OCI-LY7 (cell line): ENCODE data around the gene PSMG3. TPM values are rescaled to one million over a fixed set of nuclear protein-coding genes. Genes with fewer than 3 reads are reported as not detected.

ENCODE experiments used
- BruUV-seq: library from RNA; stranded (reverse); fragments of 400-500 nt; replicated peaks from 2 replicates; lab custom pipeline; 2021; lab: Mats Ljungman, UMichigan
- CTCF ChIA-PET: fragments of 300-600 bp; sonication (Branson Sonifier 250); formaldehyde crosslinking; loops from one replicate; lab custom pipeline; 2022; ENCODE audit warnings: antibody characterized with exemption; ENCODE audit not compliant: unreplicated experiment; lab: Charles Lee
- POLR2A ChIA-PET: fragments of 300-600 bp; sonication (Branson Sonifier 250); formaldehyde crosslinking; loops from one replicate; lab custom pipeline; 2022; ENCODE audit warnings: antibody characterized with exemption; lab: Charles Lee
- DNase-seq: peaks from one replicate; pipeline ENCODE4 v3.0.0-alpha.2; 2015; ENCODE audit warnings: low spot score
- H2AFZ ChIP-seq: fragments of 200-600 bp; sonication (generic), shearing (Covaris generic); 2 replicates; pipeline ENCODE4 v1.6.1; 2014; ENCODE audit warnings: mild to moderate bottlenecking, antibody characterized with exemption, low read length, moderate library complexity
- H3K27ac ChIP-seq: fragments of 200-600 bp; sonication (generic); 2 replicates; pipeline ENCODE4 v1.5.1; 2014; ENCODE audit warnings: mixed run types, low read depth, mild to moderate bottlenecking, moderate library complexity, low read length, inconsistent platforms; ENCODE audit not compliant: poor library complexity, severe bottlenecking
- H3K36me3 ChIP-seq: fragments of 200-600 bp; sonication (generic); 2 replicates; pipeline ENCODE4 v1.6.1; 2014; ENCODE audit warnings: mild to moderate bottlenecking, antibody characterized with exemption, low read length, moderate library complexity, mixed read lengths; ENCODE audit not compliant: insufficient read depth
- H3K4me1 ChIP-seq: fragments of 200-600 bp; sonication (generic); 2 replicates; pipeline ENCODE4 v1.5.1; 2014; ENCODE audit warnings: mild to moderate bottlenecking, low read length; ENCODE audit not compliant: insufficient read depth, poor library complexity, severe bottlenecking
- H3K4me2 ChIP-seq: fragments of 200-600 bp; sonication (generic); 2 replicates; pipeline ENCODE4 v1.6.1; 2014; ENCODE audit warnings: mild to moderate bottlenecking, low read length
- H3K4me3 ChIP-seq: fragments of 200-600 bp; sonication (generic); 2 replicates; pipeline ENCODE4 v1.5.1; 2014; ENCODE audit warnings: mild to moderate bottlenecking, low read depth, low read length; ENCODE audit not compliant: poor library complexity, severe bottlenecking
- H3K79me2 ChIP-seq: fragments of 200-600 bp; sonication (generic); 2 replicates; pipeline ENCODE4 v1.6.1; 2016; ENCODE audit warnings: low read depth, mild to moderate bottlenecking, low read length, moderate library complexity, mixed read lengths; ENCODE audit not compliant: insufficient read depth
- H3K9me2 ChIP-seq: fragments of 200-600 bp; sonication (generic); 2 replicates; pipeline ENCODE4 v1.6.1; 2016; ENCODE audit warnings: mild to moderate bottlenecking, low read length, mixed read lengths; ENCODE audit not compliant: insufficient read depth
- H3K9me3 ChIP-seq: fragments of 200-600 bp; sonication (generic); 2 replicates; pipeline ENCODE4 v1.6.1; 2014; ENCODE audit warnings: mild to moderate bottlenecking, mixed run types, low read length, mixed read lengths
- H4K20me1 ChIP-seq: fragments of 200-600 bp; sonication (generic); 2 replicates; pipeline ENCODE4 v1.6.1; 2014; ENCODE audit warnings: mild to moderate bottlenecking, antibody characterized with exemption, low read length, moderate library complexity, mixed read lengths; ENCODE audit not compliant: insufficient read depth
- CTCF ChIP-seq: fragments of 200-600 bp; sonication (generic); conservative IDR thresholded peaks from 2 replicates; pipeline ENCODE4 v1.5.1; 2014; ENCODE audit warnings: mild to moderate bottlenecking, antibody characterized with exemption, low read length, moderate library complexity, mixed read lengths
- EZH2phosphoT487 ChIP-seq: fragments of 200-600 bp; sonication (generic); IDR thresholded peaks from 2 replicates; pipeline ENCODE4 v1.6.1; 2018; ENCODE audit warnings: low read depth, borderline replicate concordance, mild to moderate bottlenecking, mixed run types, antibody characterized with exemption, low read length, moderate library complexity, mixed read lengths
- intact Hi-C: fragments of 100-400 bp; cut with micrococcal nuclease; formaldehyde crosslinking; loops from one replicate; pipeline ENCODE4 v1.10.0; 2022; ENCODE audit not compliant: unreplicated experiment
- total RNA-seq, 2 experiments: library from RNA; depleted of rRNA in 1 of 2; stranded (reverse); fragments of >200 nt in 1 of 2; shearing (Covaris generic) in 1 of 2; gene quantifications; 2 replicates each; pipeline ENCODE4 v1.2.3, GENCODE V29; 2014 to 2022

Gene PSMG3
- total RNA-seq, 2 experiments from 2014 or later, result 63.7 to 129 TPM

- POLR2A ChIA-PET, result no interaction called here
- TF ChIP-seq EZH2phosphoT487 (no peak), CTCF (no peak)
Observed at GRCh38 chr7:1538544-1539180, 31.2 kb downstream of the PSMG3 start.

GRCh38 chr7:1537535-1538412, 32.1 kb downstream of the PSMG3 start:
- intact Hi-C loops, result no loop called here
- H3K9me3 ChIP-seq, result no peaks in the 10 kb centered on the region
- POLR2A ChIA-PET, result no interaction called here
- H4K20me1 ChIP-seq, result no peaks in the 10 kb centered on the region; the same call in 1 of the 2 replicates
- peaks cover 65% of the 10 kb centered on the region for H3K36me3 ChIP-seq
- H3K4me2 ChIP-seq, result no peak overlapping the region
- no peak overlapping the region for H2AFZ ChIP-seq
- TF ChIP-seq EZH2phosphoT487 (no peak), CTCF (no peak)
- no peak overlapping the region for H3K27ac ChIP-seq
- peaks cover 11% of the 10 kb centered on the region for H3K4me1 ChIP-seq
- no TSS peak for BruUV-seq
- no peak overlapping the region for H3K4me3 ChIP-seq
- no peak for DNase-seq
- H3K79me2 ChIP-seq, result peaks cover 29% of the 10 kb centered on the region
- H3K9me2 ChIP-seq, result no peaks in the 10 kb centered on the region
- CTCF ChIA-PET, result no interaction called here

More at GRCh38 chr7:1538544-1539180, 31.2 kb downstream of the PSMG3 start:
- no peaks in the 10 kb centered on the region for H3K9me2 ChIP-seq
- DNase-seq, result no peak
- H3K27ac ChIP-seq, result no peak overlapping the region
- no peak overlapping the region for H3K4me2 ChIP-seq
- peaks cover 72% of the 10 kb centered on the region for H3K36me3 ChIP-seq
- intact Hi-C loops, result no loop called here
- H3K4me3 ChIP-seq, result no peak overlapping the region
- BruUV-seq, result no TSS peak
- H3K79me2 ChIP-seq, result peaks cover 20% of the 10 kb centered on the region
- H2AFZ ChIP-seq, result no peak overlapping the region
- H4K20me1 ChIP-seq, result no peaks in the 10 kb centered on the region; the same call in 1 of the 2 replicates
- CTCF ChIA-PET, result interaction anchor here (0.5 kb wide), 1 partner anchor 22 kb away, joined by 6 read pairs; no protein-coding TSS in a partner anchor
- H3K9me3 ChIP-seq, result no peaks in the 10 kb centered on the region
- peaks cover 2% of the 10 kb centered on the region for H3K4me1 ChIP-seq
